ENCODE data around the gene NUDCD2. TPM values are rescaled to one million over a fixed set of nuclear protein-coding genes. Genes with fewer than 3 reads are reported as not detected.
"Not testable (repeated sequence)": the region's sequence is repeated elsewhere in the genome, so short reads cannot be mapped to it uniquely, and the experiment has no call there.

NUDCD2 gene
- total and polyA plus RNA-seq, 2 donors (not counting 3 experiments of a cell fraction or from before 2014, with no cell fraction given): 3.9 to 50.3 TPM

- Histone ChIP-seq H3K27ac (ENCODE audit: insufficient read depth, low read depth, low read length) (no peak overlapping the region), H3K4me2 (ENCODE audit: insufficient read depth, low read length) (no peak overlapping the region), H3K27me3 (ENCODE audit: control insufficient read depth in 2 of 2, insufficient read depth in 2 of 2, low read length in 2 of 2) (peaks cover 2% of the 10 kb centered on the region in 2 experiments), H3K9ac (replicated peaks; ENCODE audit: extremely low read depth, insufficient read depth, low read length) (no peak overlapping the region), H2AFZ (ENCODE audit: low read depth, low read length) (no peak overlapping the region), H3K9me1 (replicated peaks; ENCODE audit: control insufficient read depth, extremely low read depth, insufficient read depth, low read length) (no peaks in the 10 kb centered on the region), H4K20me1 (replicated peaks; ENCODE audit: control insufficient read depth, extremely low read depth, insufficient read depth, low read length) (no peaks in the 10 kb centered on the region), H3K4me3 (replicated peaks in 1 of 3; ENCODE audit: insufficient read depth in 1 of 3, low read depth in 1 of 3, low read length in 3 of 3) (no peak overlapping the region), H3K79me2 (ENCODE audit: control insufficient read depth, insufficient read depth, low read length) (no peaks in the 10 kb centered on the region), H3K4me1 (ENCODE audit: control insufficient read depth, extremely low read depth, insufficient read depth, low read length) (no peaks in the 10 kb centered on the region), H3K36me3 (ENCODE audit: control insufficient read depth in 2 of 2, extremely low read depth in 1 of 2, insufficient read depth in 2 of 2, low read length in 2 of 2) (no peaks in the 10 kb centered on the region), H3K9me3 (replicated peaks; ENCODE audit: control insufficient read depth, insufficient read depth, low read length) (no peaks in the 10 kb centered on the region)
- dilution Hi-C loops (cut with MboI; ENCODE audit: extremely low pct_ligation_motif_present, low sequenced_read_pairs) (no loop called here), intact Hi-C loops (cut with micrococcal nuclease) (no loop called here)
- DNase-seq (ENCODE audit: low read depth, low spot score) (no peak), FAIRE-seq (no peak)
- BruUV-seq (replicated peaks): no TSS peak
- ChIA-PET POLR2A (no interaction called here), CTCF (interaction anchor here (1.6 kb wide), 1 partner anchor 11 kb away, joined by 5 read pairs; no protein-coding TSS in a partner anchor)
- TF ChIP-seq FOS (IDR thresholded peaks at IDR 0.05; ENCODE audit: borderline replicate concordance, insufficient read depth, low read length): no peak
- no peak for TF ChIP-seq POLR2AphosphoS5 (IDR thresholded peaks at IDR 0.05; ENCODE audit: insufficient read depth, low read depth, low read length)
- TF ChIP-seq MAX (IDR thresholded peaks at IDR 0.05; ENCODE audit: insufficient read depth, insufficient read length): no peak
- TF ChIP-seq POLR2A (IDR thresholded peaks at IDR 0.05; ENCODE audit: low read depth, low read length): no peak
- TF ChIP-seq EZH2 (IDR thresholded peaks at IDR 0.05; ENCODE audit: borderline replicate concordance, low read depth, low read length, severe bottlenecking): no peak
- no peak for TF ChIP-seq JUN (IDR thresholded peaks at IDR 0.05; ENCODE audit: borderline replicate concordance, insufficient read depth, insufficient read length, low read depth)
- TF ChIP-seq MYC (IDR thresholded peaks at IDR 0.05; ENCODE audit: low read depth, low read length): no peak
- TF ChIP-seq CTCF (IDR thresholded peaks at IDR 0.05; ENCODE audit: extremely low read depth in 1 of 2, insufficient read depth in 1 of 2, low read depth in 1 of 2, low read length in 2 of 2): no peak
- TF ChIP-seq GATA2 (IDR thresholded peaks at IDR 0.05; ENCODE audit: insufficient read depth, insufficient read length, low read depth, low read length): no peak
Measured at GRCh38 chr5:163397354-163397753, 62.5 kb downstream of the NUDCD2 start.

GRCh38 chr5:163396818-163397340 lies 63.0 kb downstream of the NUDCD2 start:
- H3K4me1 ChIP-seq (ENCODE audit: control insufficient read depth, extremely low read depth, insufficient read depth, low read length); FAIRE-seq; dilution Hi-C loops (cut with MboI; ENCODE audit: extremely low pct_ligation_motif_present, low sequenced_read_pairs); H3K9me1 ChIP-seq (replicated peaks; ENCODE audit: control insufficient read depth, extremely low read depth, insufficient read depth, low read length); H3K36me3 ChIP-seq (ENCODE audit: control insufficient read depth in 2 of 2, extremely low read depth in 1 of 2, insufficient read depth in 2 of 2, low read length in 2 of 2); H3K4me3 ChIP-seq (replicated peaks in 1 of 3; ENCODE audit: insufficient read depth in 1 of 3, low read depth in 1 of 3, low read length in 3 of 3); H3K9me3 ChIP-seq (replicated peaks; ENCODE audit: control insufficient read depth, insufficient read depth, low read length); H3K79me2 ChIP-seq (ENCODE audit: control insufficient read depth, insufficient read depth, low read length); H3K4me2 ChIP-seq (ENCODE audit: insufficient read depth, low read length); BruUV-seq (replicated peaks); DNase-seq (ENCODE audit: low read depth, low spot score); intact Hi-C loops (cut with micrococcal nuclease); H4K20me1 ChIP-seq (replicated peaks; ENCODE audit: control insufficient read depth, extremely low read depth, insufficient read depth, low read length); H3K9ac ChIP-seq (replicated peaks; ENCODE audit: extremely low read depth, insufficient read depth, low read length); H3K27ac ChIP-seq (ENCODE audit: insufficient read depth, low read depth, low read length); H2AFZ ChIP-seq (ENCODE audit: low read depth, low read length); H3K27me3 ChIP-seq (ENCODE audit: control insufficient read depth in 2 of 2, insufficient read depth in 2 of 2, low read length in 2 of 2); POLR2A ChIA-PET: not testable (repeated sequence)
- CTCF ChIA-PET: interaction anchor here (1.6 kb wide), 1 partner anchor 12 kb away, joined by 5 read pairs; no protein-coding TSS in a partner anchor

Data from endothelial cell of umbilical vein (primary cell).